Amygdala (tissue), 56 donors: ENCODE data around the gene ARMC8.

Experiments used
- DNase-seq, 56 donors: peaks; one replicate each; lab custom pipeline; 2025; lab: John Stamatoyannopoulos, UW

ARMC8 gene

GRCh38 chr3:138297059-138297607 lies 110.0 kb downstream of the ARMC8 start:
- no peak for DNase-seq

DNA sequence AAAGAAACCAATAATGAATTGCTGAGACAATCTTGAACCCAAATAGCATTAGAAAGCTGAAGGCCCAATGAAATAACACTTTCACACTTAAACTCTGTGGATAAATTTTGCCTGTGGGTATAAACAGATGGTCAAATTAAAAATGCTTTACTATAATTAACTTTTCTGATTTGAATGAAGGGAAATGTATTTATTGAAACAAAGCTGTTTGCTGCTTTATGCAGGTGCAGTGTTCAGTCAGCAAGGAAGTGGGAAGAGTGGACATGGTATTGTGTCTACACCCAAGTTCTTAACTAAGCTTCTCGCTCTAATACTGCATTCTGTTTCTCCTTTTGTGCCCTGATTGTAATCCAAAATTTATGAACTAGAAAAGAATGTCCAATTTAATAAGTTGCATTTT lies 110.8 kb downstream of the ARMC8 start:
- DNase-seq: no peak

DNA sequence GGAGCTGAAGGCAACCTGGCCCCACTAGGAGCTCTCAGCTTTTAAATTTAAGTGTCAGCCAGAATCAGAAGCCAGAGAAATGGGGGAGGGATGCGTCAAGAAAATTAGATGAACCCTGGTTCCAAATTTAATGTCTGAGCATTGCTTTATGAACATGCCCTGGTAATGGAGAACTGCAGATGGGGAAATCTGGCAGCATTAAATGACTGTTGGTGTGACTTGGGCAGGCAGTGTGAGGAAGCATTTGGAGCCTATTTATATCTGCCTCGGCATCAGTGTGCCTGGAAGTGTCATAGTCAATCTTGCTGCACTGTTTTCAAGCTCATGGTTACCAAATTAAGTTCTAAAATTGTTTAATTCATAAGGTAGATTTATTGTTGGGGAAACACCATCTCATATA lies 113.5 kb downstream of the ARMC8 start:
- peak in 9 of 56 donors; percentile 6 to 34 (median 15) for DNase-seq

- DNase-seq: peak in 13 of 56 donors; percentile 6 to 51 (median 22)
Measured at GRCh38 chr3:138303474-138303873, 116.4 kb downstream of the ARMC8 start.

DNA sequence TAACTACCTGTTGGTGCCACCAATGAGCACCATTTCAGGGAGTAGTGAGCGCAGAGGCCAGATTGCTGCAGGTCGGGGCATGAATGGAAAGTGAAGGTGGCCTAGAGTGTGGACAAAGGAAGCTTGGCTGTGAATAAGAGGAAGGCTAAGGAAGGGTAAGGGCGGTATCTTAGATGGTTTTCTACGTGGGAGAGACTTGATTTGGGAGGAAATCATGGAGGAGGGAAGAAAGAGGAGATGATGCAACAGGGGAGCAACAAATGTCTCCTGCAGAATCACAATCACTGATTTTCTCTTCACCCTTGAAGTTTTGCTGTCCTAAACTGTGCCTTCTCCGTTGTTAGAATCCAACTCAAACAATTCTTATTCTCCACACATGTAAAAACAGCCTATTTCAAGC lies 120.8 kb downstream of the ARMC8 start:
- no peak for DNase-seq

DNA sequence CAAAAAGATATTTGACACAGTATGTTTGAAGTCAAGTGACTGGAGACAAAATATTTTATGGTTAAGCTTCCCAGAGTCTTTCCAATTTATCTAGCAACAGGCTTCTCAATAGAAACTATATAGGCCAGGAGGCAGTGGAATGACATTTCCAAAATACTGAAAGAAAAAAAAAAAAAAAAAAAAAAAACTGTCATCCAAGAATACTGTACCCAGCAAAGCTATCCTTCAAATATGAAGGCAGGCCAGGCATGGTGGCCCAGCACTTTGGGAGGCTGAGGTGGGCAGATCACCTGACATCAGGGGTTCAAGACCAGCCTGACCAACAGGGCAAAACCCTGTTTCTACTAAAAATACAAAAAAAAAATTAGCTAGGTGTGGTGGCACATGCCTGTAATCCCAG lies 121.7 kb downstream of the ARMC8 start:
- no peak for DNase-seq

- DNase-seq: no peak
Measured at GRCh38 chr3:138310494-138310893, 123.4 kb downstream of the ARMC8 start.

- no peak for DNase-seq
Measured at GRCh38 chr3:138314751-138315150, 127.7 kb downstream of the ARMC8 start.

- no peak for DNase-seq
Measured at GRCh38 chr3:138317687-138318086, 130.6 kb downstream of the ARMC8 start.

DNA sequence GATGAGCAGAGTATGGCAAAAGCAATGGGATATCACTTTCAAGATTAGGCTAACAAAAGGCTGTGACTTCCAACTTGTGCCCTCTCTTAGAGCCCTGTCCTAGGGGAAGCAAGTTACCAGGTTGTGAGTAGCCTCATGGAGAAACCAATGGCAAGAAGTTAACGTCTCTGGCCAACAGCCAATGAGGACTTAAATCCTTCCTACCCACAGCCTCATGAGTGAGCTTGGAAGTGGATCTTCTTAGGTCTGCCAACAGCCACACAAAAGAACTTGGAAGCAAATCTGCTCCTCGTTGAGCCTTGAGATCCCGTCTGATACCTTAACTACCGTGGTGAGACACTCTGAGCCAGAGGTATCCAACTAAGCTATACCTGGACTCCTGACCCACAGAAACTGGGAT lies 136.9 kb downstream of the ARMC8 start:
- no peak for DNase-seq

DNA sequence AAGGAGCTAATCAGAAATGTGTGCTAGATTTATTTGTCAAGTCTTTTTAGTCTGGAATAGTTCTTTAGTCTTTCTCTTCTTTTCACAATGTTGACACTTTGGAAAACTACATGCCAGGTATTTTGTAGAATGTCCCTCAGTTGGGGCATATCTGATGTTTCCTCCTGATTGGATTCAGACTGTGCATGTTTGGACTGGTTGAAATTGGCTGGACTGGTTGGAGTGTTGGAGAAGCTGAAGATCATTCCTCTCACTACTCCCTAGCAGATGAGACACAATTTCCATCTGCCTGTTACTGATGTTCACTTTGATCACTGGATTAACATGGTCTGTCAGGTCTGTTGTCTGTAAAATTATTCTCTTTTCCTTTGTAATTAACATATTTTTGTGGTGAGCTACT lies 138.9 kb downstream of the ARMC8 start:
- DNase-seq: no peak

DNA sequence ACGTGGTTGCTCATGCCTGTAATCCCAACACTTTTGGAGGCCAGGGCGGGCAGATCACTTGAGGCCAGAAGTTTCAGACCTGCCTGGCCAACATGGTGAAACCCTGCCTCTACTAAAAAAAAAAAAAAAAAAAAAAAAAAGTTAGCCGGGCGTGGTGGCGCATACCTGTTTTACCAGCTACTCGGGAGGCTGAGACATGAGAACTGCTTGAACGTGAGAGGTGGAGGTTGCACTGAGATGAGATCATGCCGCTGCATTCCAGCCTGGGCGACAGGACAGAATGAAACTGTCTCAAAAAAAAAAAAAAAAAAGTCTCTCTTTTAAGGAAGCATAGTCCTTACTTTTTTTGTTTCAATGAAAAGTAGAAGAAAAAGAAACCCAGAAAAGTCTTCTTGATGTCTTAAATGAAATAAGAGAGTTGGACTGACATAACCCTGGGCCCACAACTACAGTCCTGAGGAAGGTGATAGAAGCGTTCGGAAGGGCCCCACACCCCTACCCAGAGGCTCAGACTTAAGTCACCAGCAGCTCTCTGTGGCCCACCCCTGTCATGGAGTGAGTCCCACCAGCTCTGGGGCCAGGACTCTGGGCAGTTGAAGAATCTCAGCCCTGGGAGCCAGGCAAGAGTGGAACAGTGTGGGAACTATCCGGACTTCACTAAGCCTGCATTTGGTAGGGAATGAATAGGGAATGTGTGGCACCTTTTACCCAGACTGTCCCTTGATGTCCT lies 139.9 kb downstream of the ARMC8 start:
- no peak for DNase-seq

GRCh38 chr3:138327831-138328230 lies 140.7 kb downstream of the ARMC8 start:
- DNase-seq: no peak

DNA sequence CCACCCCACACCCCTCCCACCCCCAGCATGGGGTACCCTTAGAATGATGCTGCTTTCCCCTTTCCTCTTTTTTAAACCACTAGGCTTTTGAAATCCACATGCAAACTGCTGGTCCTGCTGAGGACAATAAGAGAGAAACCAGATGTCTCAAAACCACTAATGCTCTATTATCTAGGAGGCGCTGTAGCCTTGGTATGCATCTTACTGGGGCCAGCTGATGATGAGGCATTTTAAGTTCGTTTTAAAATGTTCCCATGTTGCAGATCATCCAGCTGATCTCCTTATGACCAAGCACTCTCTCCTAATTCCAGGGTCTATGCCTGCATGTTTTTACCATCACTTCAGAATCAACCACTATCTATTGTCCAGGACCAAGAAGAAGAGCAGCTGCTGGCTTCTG lies 141.2 kb downstream of the ARMC8 start:
- no peak for DNase-seq

GRCh38 chr3:138329127-138329983 lies 142.3 kb downstream of the ARMC8 start, which contains the start of gene NME9:
NME9 (minus strand) TSS chr3:138329851; CDS start chr3:138329335, 516 bp downstream.
- peak in 54 of 56 donors; percentile 20 to 91 (median 78) for DNase-seq

DNA sequence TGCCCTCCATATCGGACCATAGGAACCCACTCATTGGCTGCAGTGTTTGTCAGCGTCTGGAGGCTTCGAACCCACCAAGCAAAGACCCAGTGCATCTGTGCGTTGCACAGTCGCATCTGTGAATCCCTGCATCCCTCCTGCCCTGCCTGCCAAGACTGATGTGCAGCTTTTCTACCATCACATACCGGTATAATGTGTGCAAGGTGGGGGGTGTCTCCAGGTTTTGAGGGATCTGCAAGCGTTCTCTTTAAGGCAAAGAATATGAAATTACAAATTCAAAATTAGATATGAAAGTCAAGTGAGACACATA lies 142.8 kb downstream of the ARMC8 start:
- no peak for DNase-seq

GRCh38 chr3:138331143-138331894 lies 144.2 kb downstream of the ARMC8 start:
- DNase-seq: no peak

- no peak for DNase-seq
Measured at GRCh38 chr3:138332472-138333073, 145.5 kb downstream of the ARMC8 start.

DNA sequence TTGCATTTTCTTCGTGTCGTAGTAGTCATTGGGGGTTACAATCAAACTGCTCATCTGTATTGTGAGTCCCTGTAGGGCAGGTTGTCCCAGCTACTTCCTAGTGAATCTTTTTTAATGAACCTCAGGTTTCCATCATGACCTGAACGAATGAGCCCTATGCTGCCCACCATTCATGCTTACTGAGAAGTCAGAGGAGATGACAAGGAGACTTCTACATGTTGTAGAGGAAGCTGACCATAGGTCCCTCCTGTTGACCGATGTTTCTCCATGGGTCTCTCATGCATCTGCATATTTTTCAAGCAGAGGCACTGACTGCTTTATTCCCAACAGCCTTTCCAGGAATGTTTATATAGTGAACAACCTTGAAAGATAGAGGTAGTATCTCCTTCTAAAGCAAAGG lies 147.5 kb downstream of the ARMC8 start:
- DNase-seq: no peak

GRCh38 chr3:138336454-138336999 lies 149.4 kb downstream of the ARMC8 start:
- no peak for DNase-seq
